Rectal smooth muscle tissue (tissue), 1 donor: ENCODE data around the gene PLIN4.

Experiments used
- H3K27ac ChIP-seq: one replicate; pipeline ENCODE4 v1.7.0; 2013; ENCODE audit warnings: low read depth, low read length, inconsistent platforms
- H3K27me3 ChIP-seq: one replicate; pipeline ENCODE4 v1.7.0; 2013; ENCODE audit warnings: low read length; ENCODE audit not compliant: control insufficient read depth, insufficient read depth
- H3K36me3 ChIP-seq: one replicate; pipeline ENCODE4 v1.7.0; 2013; ENCODE audit warnings: low read length; ENCODE audit not compliant: control insufficient read depth, insufficient read depth
- H3K4me1 ChIP-seq: one replicate; pipeline ENCODE4 v1.7.0; 2013; ENCODE audit warnings: low read length; ENCODE audit not compliant: control insufficient read depth, insufficient read depth
- H3K4me3 ChIP-seq: one replicate; pipeline ENCODE4 v1.7.0; 2013; ENCODE audit warnings: low read length
- H3K9ac ChIP-seq: one replicate; pipeline ENCODE4 v1.7.0; 2013; ENCODE audit warnings: low read length

Gene PLIN4

GRCh38 chr19:4516939-4517300 is 1.4 kb downstream of the PLIN4 start:
- Histone ChIP-seq H3K27me3 (no peaks in the 10 kb centered on the region), H3K9ac (peak overlapping the region; percentile 21), H3K4me3 (peak overlapping the region; percentile 75), H3K27ac (peak overlapping the region; percentile 99), H3K36me3 (peaks cover 5% of the 10 kb centered on the region), H3K4me1 (peaks cover 18% of the 10 kb centered on the region)

GRCh38 chr19:4516199-4516938 is 1.9 kb downstream of the PLIN4 start:
- Histone ChIP-seq H3K36me3 (peaks cover 5% of the 10 kb centered on the region), H3K4me1 (peaks cover 21% of the 10 kb centered on the region), H3K4me3 (no peak overlapping the region), H3K9ac (no peak overlapping the region), H3K27ac (peak overlapping the region; percentile 99), H3K27me3 (no peaks in the 10 kb centered on the region)

- H3K4me3 ChIP-seq = no peak overlapping the region
- H3K9ac ChIP-seq = no peak overlapping the region
- no peak overlapping the region for H3K27ac ChIP-seq
- H3K36me3 ChIP-seq = peaks cover 5% of the 10 kb centered on the region
- H3K27me3 ChIP-seq = no peaks in the 10 kb centered on the region
- H3K4me1 ChIP-seq = peaks cover 24% of the 10 kb centered on the region
These were observed 2.6 kb downstream of the PLIN4 start for GRCh38 chr19:4515732-4516131.

- Histone ChIP-seq H3K4me1 (peaks cover 10% of the 10 kb centered on the region), H3K36me3 (peaks cover 5% of the 10 kb centered on the region), H3K9ac (no peak overlapping the region), H3K4me3 (no peak overlapping the region), H3K27ac (no peak overlapping the region), H3K27me3 (no peaks in the 10 kb centered on the region)
These were observed 5.0 kb downstream of the PLIN4 start for GRCh38 chr19:4513248-4513647.

- H3K4me1 ChIP-seq = peaks cover 10% of the 10 kb centered on the region
- H3K27ac ChIP-seq = no peak overlapping the region
- no peak overlapping the region for H3K9ac ChIP-seq
- H3K36me3 ChIP-seq = peaks cover 6% of the 10 kb centered on the region
- no peaks in the 10 kb centered on the region for H3K27me3 ChIP-seq
- H3K4me3 ChIP-seq = no peak overlapping the region
These were observed 6.2 kb downstream of the PLIN4 start for GRCh38 chr19:4512070-4512469.

GRCh38 chr19:4511300-4512054 is 6.8 kb downstream of the PLIN4 start:
- H3K4me1 ChIP-seq = peaks cover 8% of the 10 kb centered on the region

GRCh38 chr19:4510435-4511255 is 7.6 kb downstream of the PLIN4 start:
- H3K36me3 ChIP-seq = peaks cover 13% of the 10 kb centered on the region

More at GRCh38 chr19:4511300-4512054, 6.8 kb downstream of the PLIN4 start:
- H3K27me3 ChIP-seq = no peaks in the 10 kb centered on the region
- peaks cover 6% of the 10 kb centered on the region for H3K36me3 ChIP-seq
- no peak overlapping the region for H3K4me3 ChIP-seq
- no peak overlapping the region for H3K9ac ChIP-seq
- no peak overlapping the region for H3K27ac ChIP-seq

GRCh38 chr19:4508698-4509097 is 9.6 kb downstream of the PLIN4 start:
- peaks cover 7% of the 10 kb centered on the region for H3K4me1 ChIP-seq
- H3K9ac ChIP-seq = no peak overlapping the region
- peak overlapping the region; percentile 64 for H3K27ac ChIP-seq
- H3K27me3 ChIP-seq = no peaks in the 10 kb centered on the region
- H3K4me3 ChIP-seq = no peak overlapping the region
- peaks cover 18% of the 10 kb centered on the region for H3K36me3 ChIP-seq

More at GRCh38 chr19:4510435-4511255, 7.6 kb downstream of the PLIN4 start:
- H3K4me3 ChIP-seq = no peak overlapping the region
- no peak overlapping the region for H3K9ac ChIP-seq
- no peak overlapping the region for H3K27ac ChIP-seq
- H3K4me1 ChIP-seq = peaks cover 7% of the 10 kb centered on the region
- H3K27me3 ChIP-seq = no peaks in the 10 kb centered on the region

- Histone ChIP-seq H3K4me1 (peaks cover 7% of the 10 kb centered on the region), H3K27ac (no peak overlapping the region), H3K36me3 (peaks cover 14% of the 10 kb centered on the region), H3K4me3 (no peak overlapping the region), H3K27me3 (no peaks in the 10 kb centered on the region), H3K9ac (no peak overlapping the region)
These were observed 10.5 kb downstream of the PLIN4 start for GRCh38 chr19:4507804-4508203.

- no peak overlapping the region for H3K27ac ChIP-seq
- no peak overlapping the region for H3K4me3 ChIP-seq
- no peak overlapping the region for H3K9ac ChIP-seq
- H3K4me1 ChIP-seq = peaks cover 10% of the 10 kb centered on the region
- peaks cover 21% of the 10 kb centered on the region for H3K36me3 ChIP-seq
- H3K27me3 ChIP-seq = no peaks in the 10 kb centered on the region
These were observed 11.2 kb downstream of the PLIN4 start for GRCh38 chr19:4507150-4507452.

- Histone ChIP-seq H3K4me3 (no peak overlapping the region), H3K36me3 (peaks cover 22% of the 10 kb centered on the region), H3K4me1 (peaks cover 6% of the 10 kb centered on the region), H3K27me3 (no peaks in the 10 kb centered on the region), H3K27ac (no peak overlapping the region), H3K9ac (no peak overlapping the region)
These were observed 11.7 kb downstream of the PLIN4 start for GRCh38 chr19:4506449-4507149.
